ENCODE data around the gene ARHGAP45.

Gene ARHGAP45

GRCh38 chr19:1040476-1041271 is 26.3 kb upstream of the ARHGAP45 start:
- DNase-seq = peak; percentile 76

- DNase-seq = no peak
Observed at GRCh38 chr19:1041272-1041834, 25.6 kb upstream of the ARHGAP45 start.

DNA sequence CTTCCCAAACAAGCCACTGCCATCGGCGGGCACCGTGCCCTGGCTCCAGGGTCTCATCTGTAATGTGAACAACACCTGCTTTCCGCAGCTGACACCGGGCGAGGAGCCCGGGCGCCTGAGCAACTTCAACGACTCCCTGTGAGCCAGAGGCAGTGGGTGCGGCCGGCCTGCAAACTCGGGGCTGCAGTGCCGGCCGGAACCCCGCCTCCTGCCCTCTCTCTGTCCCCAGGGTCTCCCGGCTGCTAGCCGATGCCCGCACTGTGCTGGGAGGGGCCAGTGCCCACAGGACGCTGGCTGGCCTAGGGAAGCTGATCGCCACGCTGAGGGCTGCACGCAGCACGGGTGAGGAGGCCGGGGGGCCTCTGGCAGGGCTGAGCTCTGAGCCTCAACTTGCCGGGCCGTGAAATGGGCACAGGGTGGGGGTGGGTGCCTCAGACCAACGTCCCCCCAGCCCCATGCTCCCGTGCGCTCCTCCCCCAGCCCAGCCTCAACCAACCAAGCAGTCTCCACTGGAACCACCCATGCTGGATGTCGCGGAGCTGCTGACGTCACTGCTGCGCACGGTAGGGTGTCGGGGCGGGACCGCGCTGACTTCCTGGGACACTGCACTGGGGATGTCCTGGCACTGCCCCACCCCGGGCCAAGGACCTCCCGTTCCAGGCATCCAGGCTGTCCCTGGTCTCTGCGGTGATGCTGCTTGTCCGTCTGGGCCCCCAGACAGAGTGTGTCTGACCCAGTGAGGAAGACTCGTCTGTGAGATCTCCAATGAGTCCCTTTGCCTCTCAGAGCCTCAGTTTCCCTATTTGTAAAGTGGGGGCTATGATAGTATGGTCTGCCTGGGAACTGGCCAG is 24.9 kb upstream of the ARHGAP45 start:
- DNase-seq = no peak

GRCh38 chr19:1042689-1043511 is 24.1 kb upstream of the ARHGAP45 start:
- no peak for DNase-seq

DNA sequence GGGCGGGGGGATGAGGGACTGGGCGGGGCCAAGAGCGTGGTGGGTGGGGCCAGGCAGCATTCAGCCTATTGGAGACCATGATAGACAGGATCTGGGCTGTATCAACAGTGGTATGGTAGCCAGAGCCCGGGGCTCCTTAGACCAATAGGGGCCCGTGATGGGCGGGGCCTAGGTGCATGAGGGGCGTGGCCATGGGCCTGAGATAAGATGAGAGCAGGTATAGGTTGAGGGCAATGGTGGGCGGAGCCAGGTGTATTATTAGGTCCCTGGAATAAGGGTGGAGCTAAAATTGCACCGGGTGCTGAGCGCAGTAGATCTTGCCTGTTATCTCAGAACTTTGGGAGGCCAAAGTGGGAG is 21.7 kb upstream of the ARHGAP45 start:
- DNase-seq = no peak

GRCh38 chr19:1046117-1046626 is 20.8 kb upstream of the ARHGAP45 start:
- no peak for DNase-seq

GRCh38 chr19:1046836-1047695 is 19.9 kb upstream of the ARHGAP45 start:
- no peak for DNase-seq

DNA sequence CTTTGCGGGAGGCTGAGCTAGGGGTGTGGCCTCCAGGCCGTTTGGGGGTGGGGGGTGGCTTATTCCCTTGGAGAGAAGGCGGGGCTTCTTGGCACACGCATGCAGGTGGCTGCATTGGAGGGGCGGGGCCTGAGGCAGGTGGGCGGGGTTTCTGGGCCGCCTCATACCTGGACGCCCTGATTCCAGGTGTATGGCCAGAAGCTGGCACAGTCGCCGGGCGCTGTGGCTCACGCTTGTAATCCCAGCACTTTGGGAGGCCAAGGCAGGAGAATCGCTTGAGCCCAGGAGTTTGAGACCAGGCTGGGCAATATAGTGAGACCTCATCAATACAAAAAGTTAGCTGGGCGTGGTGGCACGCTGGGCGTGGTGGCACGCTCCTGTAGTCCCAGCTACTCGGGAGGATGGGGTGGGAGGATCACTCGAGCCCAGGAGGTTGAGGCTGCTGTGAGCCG is 19.2 kb upstream of the ARHGAP45 start:
- DNase-seq = no peak

GRCh38 chr19:1049106-1049505 is 17.9 kb upstream of the ARHGAP45 start:
- no peak for DNase-seq

- DNase-seq = no peak
Observed at GRCh38 chr19:1049800-1050199, 17.2 kb upstream of the ARHGAP45 start.

DNA sequence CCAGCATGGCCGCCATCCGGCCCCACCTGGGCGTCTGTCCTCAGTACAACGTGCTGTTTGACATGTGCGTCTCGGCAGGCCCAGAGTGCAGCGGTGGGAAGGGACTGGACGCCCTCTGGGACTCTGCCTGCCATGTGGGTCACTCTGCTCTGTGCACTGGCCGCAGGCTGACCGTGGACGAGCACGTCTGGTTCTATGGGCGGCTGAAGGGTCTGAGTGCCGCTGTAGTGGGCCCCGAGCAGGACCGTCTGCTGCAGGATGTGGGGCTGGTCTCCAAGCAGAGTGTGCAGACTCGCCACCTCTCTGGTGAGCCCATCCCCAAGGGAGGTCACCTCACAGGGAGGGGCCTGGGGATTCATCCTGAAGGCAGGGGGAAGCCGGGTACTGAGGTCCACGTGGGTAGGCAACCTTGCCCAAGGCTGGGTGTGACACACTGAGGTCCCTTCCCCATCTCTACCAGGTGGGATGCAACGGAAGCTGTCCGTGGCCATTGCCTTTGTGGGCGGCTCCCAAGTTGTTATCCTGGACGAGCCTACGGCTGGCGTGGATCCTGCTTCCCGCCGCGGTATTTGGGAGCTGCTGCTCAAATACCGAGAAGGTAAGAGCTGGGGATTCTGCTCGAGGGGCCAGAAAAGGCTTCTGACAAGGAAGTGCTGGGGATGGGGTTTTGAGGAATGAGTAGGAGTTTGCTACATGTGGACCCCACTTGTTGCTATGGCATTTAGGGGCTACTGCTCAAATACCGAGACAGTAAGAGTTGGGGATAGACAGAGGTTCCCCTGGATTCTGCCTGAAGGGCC is 15.8 kb upstream of the ARHGAP45 start:
- DNase-seq = no peak

DNA sequence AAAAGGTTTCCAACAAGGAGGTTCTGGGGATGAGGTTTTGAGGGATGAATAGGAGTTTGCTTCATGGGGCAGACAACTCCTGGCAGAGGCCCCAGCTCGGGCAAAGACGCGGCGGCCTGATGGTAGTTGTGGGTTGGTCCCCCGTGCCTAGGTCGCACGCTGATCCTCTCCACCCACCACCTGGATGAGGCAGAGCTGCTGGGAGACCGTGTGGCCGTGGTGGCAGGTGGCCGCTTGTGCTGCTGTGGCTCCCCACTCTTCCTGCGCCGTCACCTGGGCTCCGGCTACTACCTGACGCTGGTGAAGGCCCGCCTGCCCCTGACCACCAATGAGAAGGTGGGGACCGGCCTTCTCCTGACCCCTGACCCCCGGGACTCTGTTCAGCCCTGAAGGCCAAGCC is 15.2 kb upstream of the ARHGAP45 start:
- DNase-seq = no peak

DNA sequence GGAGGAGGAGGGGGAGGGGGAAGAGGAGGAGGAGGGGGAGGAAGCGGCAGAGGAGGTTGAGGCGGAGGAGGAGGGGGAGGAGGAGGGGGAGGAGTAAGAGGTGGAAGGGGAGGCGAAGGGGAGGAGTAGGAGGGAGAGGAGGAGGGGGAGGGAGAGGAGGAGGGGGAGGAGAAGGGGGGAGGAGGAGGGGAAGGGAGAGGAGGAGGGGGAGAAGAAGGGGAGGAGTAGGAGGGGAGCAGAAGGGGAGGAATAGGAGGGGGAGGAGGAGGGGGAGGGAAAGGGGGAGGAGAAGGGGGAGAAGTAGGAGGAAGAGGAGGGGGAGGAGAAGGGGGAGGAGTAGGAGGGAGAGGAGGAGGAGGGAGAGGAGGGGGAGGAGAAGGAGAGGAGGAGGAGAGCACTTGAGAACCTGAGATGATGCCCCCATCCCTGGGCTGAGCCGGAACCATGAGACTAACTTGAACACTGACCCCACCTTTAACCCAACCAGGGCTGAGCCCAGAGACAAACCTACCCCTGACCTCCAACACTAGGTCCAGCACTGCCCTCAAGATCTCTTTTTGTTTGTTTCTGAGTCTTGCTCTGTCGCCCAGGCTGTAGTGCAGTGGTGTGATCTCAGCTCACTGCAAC is 14.5 kb upstream of the ARHGAP45 start:
- no peak for DNase-seq

DNA sequence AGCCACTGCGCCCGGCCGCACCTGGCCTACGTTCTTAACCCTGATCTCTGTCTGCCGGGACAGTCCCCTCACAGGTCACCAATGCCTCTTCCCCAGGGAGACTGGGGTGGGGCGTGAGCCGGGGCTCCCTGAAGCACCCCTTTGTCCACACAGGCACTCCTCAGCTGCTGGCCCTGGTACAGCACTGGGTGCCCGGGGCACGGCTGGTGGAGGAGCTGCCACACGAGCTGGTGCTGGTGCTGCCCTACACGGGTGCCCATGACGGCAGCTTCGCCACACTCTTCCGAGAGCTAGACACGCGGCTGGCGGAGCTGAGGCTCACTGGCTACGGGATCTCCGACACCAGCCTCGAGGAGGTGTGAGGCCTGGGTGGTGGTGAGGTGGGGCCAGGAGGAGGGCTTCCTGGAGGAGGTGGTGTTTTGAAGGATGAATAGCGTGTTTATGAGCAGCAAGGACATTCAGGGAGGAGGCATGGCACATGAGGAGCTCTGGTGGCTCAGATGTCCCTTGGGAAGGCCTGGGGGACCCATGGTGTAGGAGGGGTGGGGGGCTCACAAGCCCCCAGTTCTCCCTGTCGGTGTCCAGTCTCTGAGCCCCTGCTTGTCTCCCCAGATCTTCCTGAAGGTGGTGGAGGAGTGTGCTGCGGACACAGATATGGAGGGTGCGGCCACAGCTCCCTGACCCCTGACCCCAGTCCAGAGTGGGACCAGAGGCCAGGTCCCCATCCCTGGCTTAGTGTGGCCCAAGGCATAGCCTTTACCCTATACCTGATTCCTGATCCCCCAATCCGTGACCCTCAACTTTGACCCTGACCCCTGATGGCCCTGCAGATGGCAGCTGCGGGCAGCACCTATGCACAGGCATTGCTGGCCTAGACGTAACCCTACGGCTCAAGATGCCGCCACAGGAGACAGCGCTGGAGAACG is 13.5 kb upstream of the ARHGAP45 start:
- DNase-seq = no peak

GRCh38 chr19:1054102-1055027 is 12.6 kb upstream of the ARHGAP45 start:
- no peak for DNase-seq

DNA sequence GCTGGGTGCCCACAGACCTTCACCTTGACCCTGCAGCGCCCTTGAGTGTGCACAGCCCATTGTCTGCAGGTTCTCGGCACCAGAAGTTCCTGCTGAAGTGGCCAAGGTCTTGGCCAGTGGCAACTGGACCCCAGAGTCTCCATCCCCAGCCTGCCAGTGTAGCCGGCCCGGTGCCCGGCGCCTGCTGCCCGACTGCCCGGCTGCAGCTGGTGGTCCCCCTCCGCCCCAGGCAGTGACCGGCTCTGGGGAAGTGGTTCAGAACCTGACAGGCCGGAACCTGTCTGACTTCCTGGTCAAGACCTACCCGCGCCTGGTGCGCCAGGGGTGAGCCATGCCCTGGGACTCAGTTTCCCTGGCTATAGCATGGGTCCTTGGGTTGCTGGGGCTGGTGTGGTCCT is 11.9 kb upstream of the ARHGAP45 start:
- DNase-seq = no peak

DNA sequence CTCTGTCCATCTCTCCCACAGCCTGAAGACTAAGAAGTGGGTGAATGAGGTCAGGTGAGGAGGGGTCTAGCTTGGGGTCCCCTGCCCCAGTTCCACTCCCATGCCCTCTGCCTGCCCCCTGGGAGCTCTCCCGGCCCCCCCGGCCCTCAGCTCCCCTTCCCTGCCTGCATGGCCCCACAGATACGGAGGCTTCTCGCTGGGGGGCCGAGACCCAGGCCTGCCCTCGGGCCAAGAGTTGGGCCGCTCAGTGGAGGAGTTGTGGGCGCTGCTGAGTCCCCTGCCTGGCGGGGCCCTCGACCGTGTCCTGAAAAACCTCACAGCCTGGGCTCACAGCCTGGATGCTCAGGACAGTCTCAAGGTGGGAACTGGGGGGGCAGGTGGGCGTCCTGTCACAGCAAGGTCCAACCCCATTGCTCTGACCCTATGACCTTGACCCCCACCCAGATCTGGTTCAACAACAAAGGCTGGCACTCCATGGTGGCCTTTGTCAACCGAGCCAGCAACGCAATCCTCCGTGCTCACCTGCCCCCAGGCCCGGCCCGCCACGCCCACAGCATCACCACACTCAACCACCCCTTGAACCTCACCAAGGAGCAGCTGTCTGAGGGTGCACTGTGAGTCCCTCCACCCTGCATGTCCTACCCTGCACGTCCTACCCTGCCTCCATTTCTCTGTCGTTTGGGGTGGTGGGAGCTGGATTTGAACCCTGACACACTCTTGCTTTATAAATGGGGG is 10.9 kb upstream of the ARHGAP45 start:
- no peak for DNase-seq

Data from kidney glomerular epithelial cell (primary cell).